ENCODE measurements around the gene TMEM144.

The TMEM144 gene

DNA sequence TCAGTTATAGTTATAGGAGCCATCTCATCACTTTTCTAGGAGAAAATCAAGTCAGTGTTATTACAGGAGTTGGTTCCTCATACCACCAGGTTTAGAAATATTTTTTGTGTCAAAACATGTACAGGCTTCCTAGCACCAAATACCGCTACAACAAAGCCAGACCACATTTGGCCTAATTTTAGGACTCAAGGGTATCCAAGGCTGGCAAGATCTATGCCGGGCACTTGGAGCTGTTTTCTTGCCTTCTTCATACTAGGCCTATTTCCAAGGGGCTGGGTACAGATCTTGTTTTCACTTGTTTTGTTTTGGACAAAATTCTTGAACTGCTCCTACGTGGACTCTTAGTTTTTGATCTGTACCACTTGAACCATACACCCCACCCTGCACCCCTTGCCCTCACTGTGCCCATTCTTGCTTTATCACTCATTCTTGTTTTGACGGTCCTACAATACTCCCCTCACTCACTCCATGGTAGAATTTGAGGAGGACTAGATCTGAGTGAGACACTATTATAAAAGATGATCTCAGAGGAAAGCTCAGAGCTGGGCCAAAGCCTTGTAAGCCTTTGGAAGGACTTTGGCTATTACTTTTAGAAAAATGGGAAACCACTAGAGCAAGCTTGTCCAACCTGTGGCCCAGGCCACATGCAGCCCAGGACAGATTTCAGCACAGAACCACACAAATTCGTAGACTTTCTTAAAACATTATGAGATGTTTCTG is 17.7 kb upstream of the TMEM144 start:
- H3K36me3 ChIP-seq (ENCODE audit: control insufficient read depth in 1 of 2, insufficient read depth in 2 of 2, low read length in 2 of 2): no peaks in the 10 kb centered on the region
- no peaks in the 10 kb centered on the region for H3K4me1 ChIP-seq (ENCODE audit: control insufficient read depth in 1 of 2, insufficient read depth in 2 of 2, low read length in 2 of 2)
- no peak overlapping the region for H3K4me3 ChIP-seq (ENCODE audit: low read depth in 1 of 2, low read length in 2 of 2)
- H3K9ac ChIP-seq (ENCODE audit: low read depth in 1 of 2, low read length in 2 of 2): no peak overlapping the region
- no peak overlapping the region for H3K27ac ChIP-seq (ENCODE audit: low read depth, low read length)
- H3K9me3 ChIP-seq (ENCODE audit: control insufficient read depth in 1 of 2, low read length in 2 of 2): no peaks in the 10 kb centered on the region
- H3K27me3 ChIP-seq (ENCODE audit: control insufficient read depth in 1 of 2, insufficient read depth in 2 of 2, low read length in 2 of 2): no peaks in the 10 kb centered on the region

DNA sequence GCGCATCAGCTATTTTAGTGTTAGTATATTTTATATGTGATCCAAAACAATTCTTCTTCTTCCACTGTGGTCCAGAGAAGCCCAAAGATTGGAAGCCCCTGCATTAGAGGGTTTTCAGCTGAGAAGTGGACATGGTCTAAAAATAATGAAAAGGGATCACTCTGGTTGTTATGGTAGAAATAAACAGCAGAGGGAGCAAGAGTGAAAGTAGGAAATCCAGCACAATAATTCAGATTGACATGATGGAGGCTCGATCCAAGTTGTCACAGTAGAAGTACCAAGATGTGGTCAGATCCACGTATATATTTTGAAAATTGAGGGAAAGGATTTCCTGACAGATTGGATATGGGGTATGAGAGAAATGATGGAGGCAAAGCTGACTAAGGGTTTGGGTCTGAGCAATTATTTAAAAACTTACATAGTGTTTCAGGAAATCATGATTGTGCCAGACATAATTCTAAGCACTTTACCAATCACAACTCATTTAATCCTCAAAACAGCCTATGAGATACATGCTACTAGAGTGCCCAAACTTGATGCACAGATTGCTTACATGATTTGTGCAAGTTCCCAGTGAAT is 17.0 kb upstream of the TMEM144 start:
- no peaks in the 10 kb centered on the region for H3K9me3 ChIP-seq (ENCODE audit: control insufficient read depth in 1 of 2, low read length in 2 of 2)
- H3K9ac ChIP-seq (ENCODE audit: low read depth in 1 of 2, low read length in 2 of 2): no peak overlapping the region
- H3K4me1 ChIP-seq (ENCODE audit: control insufficient read depth in 1 of 2, insufficient read depth in 2 of 2, low read length in 2 of 2): no peaks in the 10 kb centered on the region
- no peaks in the 10 kb centered on the region for H3K27me3 ChIP-seq (ENCODE audit: control insufficient read depth in 1 of 2, insufficient read depth in 2 of 2, low read length in 2 of 2)
- H3K4me3 ChIP-seq (ENCODE audit: low read depth in 1 of 2, low read length in 2 of 2): no peak overlapping the region
- no peak overlapping the region for H3K27ac ChIP-seq (ENCODE audit: low read depth, low read length)
- H3K36me3 ChIP-seq (ENCODE audit: control insufficient read depth in 1 of 2, insufficient read depth in 2 of 2, low read length in 2 of 2): no peaks in the 10 kb centered on the region

DNA sequence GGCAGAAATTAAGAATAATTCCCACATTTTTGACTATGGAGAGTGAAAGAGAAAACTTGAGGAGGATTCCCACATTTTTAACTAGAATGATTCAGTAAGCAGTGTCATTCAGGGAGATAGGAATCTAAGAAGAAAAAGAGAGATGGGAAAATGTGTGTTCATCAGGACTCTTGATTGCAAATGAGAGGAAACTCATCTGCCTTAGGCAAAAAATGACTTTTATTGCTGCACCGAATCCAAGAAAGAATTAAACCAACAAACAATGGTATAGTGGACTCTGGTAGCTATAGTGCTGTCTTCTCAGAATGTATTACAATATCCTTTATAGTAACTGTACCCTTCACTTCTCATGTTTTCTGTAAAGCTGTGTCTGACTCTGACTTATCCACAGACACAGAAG is 15.0 kb upstream of the TMEM144 start:
- no peaks in the 10 kb centered on the region for H3K9me3 ChIP-seq (ENCODE audit: control insufficient read depth in 1 of 2, low read length in 2 of 2)
- H3K27me3 ChIP-seq (ENCODE audit: control insufficient read depth in 1 of 2, insufficient read depth in 2 of 2, low read length in 2 of 2): no peaks in the 10 kb centered on the region
- H3K36me3 ChIP-seq (ENCODE audit: control insufficient read depth in 1 of 2, insufficient read depth in 2 of 2, low read length in 2 of 2): no peaks in the 10 kb centered on the region
- no peak overlapping the region for H3K27ac ChIP-seq (ENCODE audit: low read depth, low read length)
- H3K9ac ChIP-seq (ENCODE audit: low read depth in 1 of 2, low read length in 2 of 2): no peak overlapping the region
- no peaks in the 10 kb centered on the region for H3K4me1 ChIP-seq (ENCODE audit: control insufficient read depth in 1 of 2, insufficient read depth in 2 of 2, low read length in 2 of 2)
- no peak overlapping the region for H3K4me3 ChIP-seq (ENCODE audit: low read depth in 1 of 2, low read length in 2 of 2)

DNA sequence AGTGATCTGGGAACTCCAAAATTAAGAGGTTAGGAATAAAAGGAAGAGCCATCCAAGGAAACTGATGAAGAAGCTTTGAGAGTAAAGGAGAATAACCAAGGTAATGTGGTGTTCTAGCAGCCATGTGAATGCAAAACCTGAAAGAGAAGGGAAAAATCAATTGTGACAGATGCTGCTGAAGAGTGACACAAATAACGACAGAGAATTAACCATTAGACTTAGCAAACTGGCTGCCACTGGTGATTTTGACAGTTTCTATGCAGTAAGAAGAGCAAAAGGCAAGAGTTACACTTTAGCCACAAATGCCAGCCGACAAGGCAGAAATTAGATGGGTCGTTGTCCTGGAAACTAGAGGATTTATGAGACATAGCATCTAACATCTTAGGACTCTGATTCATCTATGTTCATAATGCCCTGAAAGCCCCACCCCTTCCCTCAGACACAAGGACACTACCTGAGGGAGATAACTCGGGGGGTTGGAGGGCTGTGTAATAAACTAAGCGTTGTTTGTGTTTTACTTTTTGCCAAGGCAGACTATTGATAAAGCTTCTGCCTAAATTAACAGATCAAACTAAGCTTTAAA is 13.0 kb upstream of the TMEM144 start:
- no peaks in the 10 kb centered on the region for H3K9me3 ChIP-seq (ENCODE audit: control insufficient read depth in 1 of 2, low read length in 2 of 2)
- no peak overlapping the region for H3K27ac ChIP-seq (ENCODE audit: low read depth, low read length)
- no peaks in the 10 kb centered on the region for H3K4me1 ChIP-seq (ENCODE audit: control insufficient read depth in 1 of 2, insufficient read depth in 2 of 2, low read length in 2 of 2)
- H3K4me3 ChIP-seq (ENCODE audit: low read depth in 1 of 2, low read length in 2 of 2): no peak overlapping the region
- no peaks in the 10 kb centered on the region for H3K27me3 ChIP-seq (ENCODE audit: control insufficient read depth in 1 of 2, insufficient read depth in 2 of 2, low read length in 2 of 2)
- H3K9ac ChIP-seq (ENCODE audit: low read depth in 1 of 2, low read length in 2 of 2): no peak overlapping the region
- H3K36me3 ChIP-seq (ENCODE audit: control insufficient read depth in 1 of 2, insufficient read depth in 2 of 2, low read length in 2 of 2): no peaks in the 10 kb centered on the region

DNA sequence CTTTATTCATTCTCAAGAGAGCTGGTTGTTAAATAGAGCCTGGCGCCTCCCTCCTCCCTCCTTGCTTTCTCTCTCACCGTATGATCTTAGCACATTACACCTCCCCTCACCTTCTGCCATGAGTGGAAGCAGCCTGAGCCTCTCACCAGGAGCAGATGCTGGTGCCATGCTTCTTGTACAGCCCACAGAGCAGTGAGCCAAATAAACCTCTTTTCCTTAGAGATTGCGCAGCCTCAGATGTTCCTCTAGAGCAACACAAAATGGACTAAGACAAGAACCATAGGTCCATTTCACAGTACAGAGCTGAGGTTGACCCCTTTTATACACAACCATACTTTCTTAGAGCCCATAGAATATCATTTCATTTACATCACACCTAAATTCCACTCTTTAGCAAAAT is 10.1 kb upstream of the TMEM144 start:
- no peak overlapping the region for H3K4me3 ChIP-seq (ENCODE audit: low read depth in 1 of 2, low read length in 2 of 2)
- no peaks in the 10 kb centered on the region for H3K9me3 ChIP-seq (ENCODE audit: control insufficient read depth in 1 of 2, low read length in 2 of 2)
- no peak overlapping the region for H3K9ac ChIP-seq (ENCODE audit: low read depth in 1 of 2, low read length in 2 of 2)
- no peaks in the 10 kb centered on the region for H3K27me3 ChIP-seq (ENCODE audit: control insufficient read depth in 1 of 2, insufficient read depth in 2 of 2, low read length in 2 of 2)
- no peaks in the 10 kb centered on the region for H3K4me1 ChIP-seq (ENCODE audit: control insufficient read depth in 1 of 2, insufficient read depth in 2 of 2, low read length in 2 of 2)
- H3K36me3 ChIP-seq (ENCODE audit: control insufficient read depth in 1 of 2, insufficient read depth in 2 of 2, low read length in 2 of 2): no peaks in the 10 kb centered on the region
- no peak overlapping the region for H3K27ac ChIP-seq (ENCODE audit: low read depth, low read length)

DNA sequence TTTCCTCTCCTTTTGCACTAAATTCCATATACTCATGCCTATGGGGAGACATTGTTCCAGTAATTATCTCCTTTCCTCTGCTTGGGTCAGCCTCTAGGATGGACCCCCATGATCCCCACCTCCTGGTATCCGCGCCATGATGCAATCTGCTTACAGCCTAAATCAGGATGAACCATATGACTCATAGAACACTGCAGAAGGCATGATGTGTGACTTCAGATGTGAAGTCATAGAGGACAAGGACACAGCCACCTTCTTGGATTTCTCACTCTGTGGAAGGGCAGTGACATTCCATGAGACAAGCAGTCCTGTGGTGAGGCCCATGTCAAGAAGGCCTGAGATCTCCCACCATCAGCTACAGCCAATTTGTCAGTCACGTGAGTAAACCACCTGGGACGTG is 9.0 kb upstream of the TMEM144 start:
- H3K4me3 ChIP-seq (ENCODE audit: low read depth in 1 of 2, low read length in 2 of 2): no peak overlapping the region
- no peak overlapping the region for H3K9ac ChIP-seq (ENCODE audit: low read depth in 1 of 2, low read length in 2 of 2)
- H3K27ac ChIP-seq (ENCODE audit: low read depth, low read length): no peak overlapping the region
- no peaks in the 10 kb centered on the region for H3K36me3 ChIP-seq (ENCODE audit: control insufficient read depth in 1 of 2, insufficient read depth in 2 of 2, low read length in 2 of 2)
- no peaks in the 10 kb centered on the region for H3K4me1 ChIP-seq (ENCODE audit: control insufficient read depth in 1 of 2, insufficient read depth in 2 of 2, low read length in 2 of 2)
- H3K9me3 ChIP-seq (ENCODE audit: control insufficient read depth in 1 of 2, low read length in 2 of 2): no peaks in the 10 kb centered on the region
- H3K27me3 ChIP-seq (ENCODE audit: control insufficient read depth in 1 of 2, insufficient read depth in 2 of 2, low read length in 2 of 2): no peaks in the 10 kb centered on the region

DNA sequence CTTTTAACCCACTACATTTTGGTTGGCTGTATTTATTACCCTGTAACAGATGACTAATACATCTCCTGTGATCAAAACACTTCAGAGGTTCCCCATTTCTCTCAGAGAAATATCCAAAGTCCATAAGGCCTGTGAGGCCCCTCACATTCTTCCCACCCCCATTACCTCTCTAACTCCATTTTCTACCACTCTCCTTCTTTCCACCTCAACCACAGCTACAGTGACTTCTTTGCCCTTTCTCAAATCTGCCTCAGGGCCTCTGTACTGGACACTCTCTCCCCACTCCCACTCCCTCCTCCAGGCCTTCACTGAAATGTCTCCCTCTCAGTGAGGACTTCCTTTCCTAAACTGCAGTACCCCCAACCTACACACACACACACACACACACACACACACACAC is 8.4 kb upstream of the TMEM144 start:
- no peak overlapping the region for H3K4me3 ChIP-seq (ENCODE audit: low read depth in 1 of 2, low read length in 2 of 2)
- no peak overlapping the region for H3K27ac ChIP-seq (ENCODE audit: low read depth, low read length)
- no peaks in the 10 kb centered on the region for H3K27me3 ChIP-seq (ENCODE audit: control insufficient read depth in 1 of 2, insufficient read depth in 2 of 2, low read length in 2 of 2)
- no peak overlapping the region for H3K9ac ChIP-seq (ENCODE audit: low read depth in 1 of 2, low read length in 2 of 2)
- no peaks in the 10 kb centered on the region for H3K9me3 ChIP-seq (ENCODE audit: control insufficient read depth in 1 of 2, low read length in 2 of 2)
- no peaks in the 10 kb centered on the region for H3K4me1 ChIP-seq (ENCODE audit: control insufficient read depth in 1 of 2, insufficient read depth in 2 of 2, low read length in 2 of 2)
- no peaks in the 10 kb centered on the region for H3K36me3 ChIP-seq (ENCODE audit: control insufficient read depth in 1 of 2, insufficient read depth in 2 of 2, low read length in 2 of 2)

DNA sequence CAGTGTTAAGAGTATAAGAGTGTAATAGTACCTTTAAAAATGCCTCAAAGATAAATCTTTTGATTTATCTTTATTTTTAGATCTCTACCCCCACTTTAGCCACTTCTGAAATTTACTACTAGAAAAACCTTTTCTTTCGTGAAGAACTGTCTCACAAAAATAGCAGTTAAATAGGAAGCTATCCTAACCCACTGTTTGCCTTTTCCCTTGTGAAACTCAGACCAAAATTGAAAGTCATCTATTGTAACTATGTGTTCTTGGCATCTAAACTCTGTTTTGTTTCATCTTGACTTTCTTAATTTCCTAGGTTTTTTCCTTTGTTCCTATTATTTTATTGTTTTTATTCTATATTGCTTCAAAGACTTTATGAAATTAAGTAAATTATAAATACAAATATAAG is 7.8 kb upstream of the TMEM144 start:
- no peaks in the 10 kb centered on the region for H3K36me3 ChIP-seq (ENCODE audit: control insufficient read depth in 1 of 2, insufficient read depth in 2 of 2, low read length in 2 of 2)
- H3K27me3 ChIP-seq (ENCODE audit: control insufficient read depth in 1 of 2, insufficient read depth in 2 of 2, low read length in 2 of 2): no peaks in the 10 kb centered on the region
- no peaks in the 10 kb centered on the region for H3K4me1 ChIP-seq (ENCODE audit: control insufficient read depth in 1 of 2, insufficient read depth in 2 of 2, low read length in 2 of 2)
- H3K9me3 ChIP-seq (ENCODE audit: control insufficient read depth in 1 of 2, low read length in 2 of 2): no peaks in the 10 kb centered on the region
- H3K27ac ChIP-seq (ENCODE audit: low read depth, low read length): no peak overlapping the region
- no peak overlapping the region for H3K4me3 ChIP-seq (ENCODE audit: low read depth in 1 of 2, low read length in 2 of 2)
- H3K9ac ChIP-seq (ENCODE audit: low read depth in 1 of 2, low read length in 2 of 2): no peak overlapping the region

DNA sequence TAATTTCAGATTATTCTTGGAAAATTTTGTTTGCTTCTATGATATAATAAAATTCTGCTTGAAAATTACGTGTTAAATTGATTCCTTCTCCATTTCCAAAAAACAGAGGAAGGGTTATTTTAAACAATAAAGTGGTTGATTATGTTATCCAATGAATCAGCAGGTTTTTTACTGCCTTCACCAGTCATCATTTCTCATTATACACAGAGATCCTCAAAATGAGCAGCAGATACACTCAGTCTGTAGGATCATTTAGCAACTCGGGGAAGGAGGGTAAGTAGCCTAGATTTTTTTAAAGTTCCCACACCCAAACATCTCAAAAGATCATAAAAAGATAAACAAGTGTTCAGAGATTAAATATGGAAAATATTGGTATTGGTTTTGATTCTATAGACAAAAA is 6.8 kb upstream of the TMEM144 start:
- no peak overlapping the region for H3K9ac ChIP-seq (ENCODE audit: low read depth in 1 of 2, low read length in 2 of 2)
- H3K27me3 ChIP-seq (ENCODE audit: control insufficient read depth in 1 of 2, insufficient read depth in 2 of 2, low read length in 2 of 2): no peaks in the 10 kb centered on the region
- no peak overlapping the region for H3K4me3 ChIP-seq (ENCODE audit: low read depth in 1 of 2, low read length in 2 of 2)
- no peaks in the 10 kb centered on the region for H3K36me3 ChIP-seq (ENCODE audit: control insufficient read depth in 1 of 2, insufficient read depth in 2 of 2, low read length in 2 of 2)
- no peak overlapping the region for H3K27ac ChIP-seq (ENCODE audit: low read depth, low read length)
- H3K9me3 ChIP-seq (ENCODE audit: control insufficient read depth in 1 of 2, low read length in 2 of 2): no peaks in the 10 kb centered on the region
- no peaks in the 10 kb centered on the region for H3K4me1 ChIP-seq (ENCODE audit: control insufficient read depth in 1 of 2, insufficient read depth in 2 of 2, low read length in 2 of 2)

DNA sequence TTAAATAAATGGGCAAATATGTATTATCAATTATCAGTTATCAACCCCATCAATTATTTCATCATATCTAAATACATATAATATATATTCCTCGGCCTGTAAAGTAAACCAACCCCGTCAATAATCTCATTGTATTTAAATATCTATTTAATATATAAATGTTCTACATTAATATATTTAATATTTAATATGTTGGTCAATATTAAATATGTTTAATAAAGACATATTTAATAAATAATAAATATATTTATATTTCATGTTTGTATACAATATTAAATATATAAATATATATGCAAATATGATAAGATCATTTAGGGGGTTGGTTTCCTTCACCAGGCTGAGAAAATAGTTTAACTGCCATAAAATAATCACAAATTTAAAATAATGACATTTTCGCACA is 6.4 kb upstream of the TMEM144 start:
- Histone ChIP-seq H3K4me3 (ENCODE audit: low read depth in 1 of 2, low read length in 2 of 2) (no peak overlapping the region), H3K4me1 (ENCODE audit: control insufficient read depth in 1 of 2, insufficient read depth in 2 of 2, low read length in 2 of 2) (no peaks in the 10 kb centered on the region), H3K36me3 (ENCODE audit: control insufficient read depth in 1 of 2, insufficient read depth in 2 of 2, low read length in 2 of 2) (no peaks in the 10 kb centered on the region), H3K27me3 (ENCODE audit: control insufficient read depth in 1 of 2, insufficient read depth in 2 of 2, low read length in 2 of 2) (no peaks in the 10 kb centered on the region), H3K27ac (ENCODE audit: low read depth, low read length) (no peak overlapping the region), H3K9me3 (ENCODE audit: control insufficient read depth in 1 of 2, low read length in 2 of 2) (no peaks in the 10 kb centered on the region), H3K9ac (ENCODE audit: low read depth in 1 of 2, low read length in 2 of 2) (no peak overlapping the region)

Data from duodenal mucosa (tissue), 2 donors.